H1 (cell line): ENCODE results near the gene HCAR1. TPM values are rescaled to one million over a fixed set of nuclear protein-coding genes. Genes with fewer than 3 reads are reported as not detected.

Source experiments
- CTCF ChIA-PET: fragments of 300-600 bp; sonication (Branson Sonifier 250); formaldehyde crosslinking; loops from one replicate; lab custom pipeline; 2021; ENCODE audit not compliant: partially characterized antibody; lab: Charles Lee
- POLR2A ChIA-PET: fragments of 300-600 bp; sonication (Branson Sonifier 250); formaldehyde crosslinking; loops from one replicate; lab custom pipeline; 2021; ENCODE audit warnings: inconsistent platforms; ENCODE audit not compliant: partially characterized antibody; lab: Charles Lee
- DNase-seq, 2 experiments: peaks; one replicate each; pipeline versions ENCODE4 v3.0.0 to v3.0.0-alpha.2; 2010 to 2022; ENCODE audit warnings: low spot score in 2 of 2, low read depth in 1 of 2, mixed read lengths in 1 of 2
- FAIRE-seq: peaks from 2 replicates; lab custom pipeline; 2011; peaks lifted over from hg19 to GRCh38; lab: Jason Lieb, UNC
- H2AFZ ChIP-seq: 2 replicates; pipeline ENCODE4 v1.8.1; 2012; ENCODE audit warnings: low read length, inconsistent platforms
- H2AK5ac ChIP-seq: 2 replicates; pipeline ENCODE4 v1.6.1; 2013; ENCODE audit warnings: low read depth, low read length
- H2BK120ac ChIP-seq: replicated peaks from 2 replicates; pipeline ENCODE3; 2013; ENCODE audit warnings: low read depth, low read length, inconsistent platforms
- H2BK12ac ChIP-seq: 2 replicates; pipeline ENCODE4 v1.6.1; 2013; ENCODE audit warnings: low read depth, low read length
- H2BK15ac ChIP-seq: 2 replicates; pipeline ENCODE4 v1.6.1; 2013; ENCODE audit warnings: low read length
- H2BK20ac ChIP-seq: 2 replicates; pipeline ENCODE4 v1.6.1; 2013; ENCODE audit warnings: low read length
- H2BK5ac ChIP-seq: 2 replicates; pipeline ENCODE4 v1.6.1; 2013; ENCODE audit warnings: low read depth, low read length
- H3K14ac ChIP-seq: 2 replicates; pipeline ENCODE4 v1.6.1; 2013; ENCODE audit warnings: inconsistent platforms; ENCODE audit not compliant: insufficient read length
- H3K18ac ChIP-seq: 2 replicates; pipeline ENCODE4 v1.6.1; 2013; ENCODE audit warnings: low read length; ENCODE audit errors: extremely low read depth
- H3K23ac ChIP-seq: 2 replicates; pipeline ENCODE4 v1.6.1; 2013; ENCODE audit warnings: inconsistent platforms; ENCODE audit not compliant: insufficient read length
- H3K23me2 ChIP-seq: 2 replicates; pipeline ENCODE4 v1.6.1; 2013; ENCODE audit warnings: low read depth, low read length
- H3K27ac ChIP-seq: 2 replicates; pipeline ENCODE4 v1.6.1; 2011; ENCODE audit warnings: low read depth, low read length, inconsistent platforms
- H3K27me3 ChIP-seq, 4 experiments: replicated peaks in 1 of 4; 1 replicate in 1 of 4; 2 replicates in 3 of 4; pipeline versions ENCODE4 v1.6.1 to v1.8.1; 2011 to 2013; ENCODE audit warnings: low read length in 3 of 4, mild to moderate bottlenecking in 3 of 4, inconsistent platforms in 2 of 4, mixed read lengths in 2 of 4, moderate library complexity in 1 of 4; ENCODE audit not compliant: control insufficient read depth in 3 of 4, insufficient read depth in 3 of 4; ENCODE audit errors: extremely low read depth in 1 of 4
- H3K36me3 ChIP-seq, 4 experiments: 2 replicates each; pipeline versions ENCODE4 v1.6.1 to v1.8.1; 2011 to 2013; ENCODE audit warnings: mild to moderate bottlenecking in 4 of 4, low read length in 3 of 4, moderate library complexity in 2 of 4, control low read depth in 1 of 4, inconsistent platforms in 1 of 4; ENCODE audit not compliant: insufficient read depth in 4 of 4, control insufficient read depth in 2 of 4
- H3K4ac ChIP-seq: replicated peaks from 2 replicates; pipeline ENCODE3; 2013; ENCODE audit warnings: low read length, low read depth, mixed read lengths, inconsistent platforms; ENCODE audit not compliant: insufficient read length
- H3K4me1 ChIP-seq, 4 experiments: replicated peaks in 1 of 4; 1 replicate in 1 of 4; 2 replicates in 3 of 4; pipeline versions ENCODE4 v1.6.1 to v1.8.1; 2011 to 2013; ENCODE audit warnings: low read length in 3 of 4, inconsistent platforms in 2 of 4, mixed read lengths in 1 of 4; ENCODE audit not compliant: insufficient read depth in 4 of 4, control insufficient read depth in 3 of 4
- H3K4me2 ChIP-seq, 2 experiments: 2 replicates each; pipeline versions ENCODE4 v1.6.1 to v1.8.1; 2011 to 2013; ENCODE audit warnings: low read depth in 2 of 2, low read length in 2 of 2, control low read depth in 1 of 2, inconsistent platforms in 1 of 2, mild to moderate bottlenecking in 1 of 2; ENCODE audit not compliant: insufficient read depth in 1 of 2
- H3K4me3 ChIP-seq, 4 experiments: fragments of 200-600, 300-600 bp in 1 of 4; sonication (generic), shearing (Covaris generic), sonication (Bioruptor Twin) in 1 of 4; 2 replicates each; pipeline versions ENCODE4 v1.5.1 to v1.8.1; 2011 to 2016; ENCODE audit warnings: low read length in 4 of 4, low read depth in 3 of 4, control low read depth in 2 of 4, inconsistent platforms in 2 of 4, mild to moderate bottlenecking in 2 of 4, mixed read lengths in 1 of 4, moderate library complexity in 1 of 4; ENCODE audit not compliant: insufficient read depth in 2 of 4; ENCODE audit errors: extremely low read depth in 1 of 4
- H3K56ac ChIP-seq: replicated peaks from 2 replicates; pipeline ENCODE3; 2013; ENCODE audit warnings: low read depth, mild to moderate bottlenecking, mixed read lengths, low read length, inconsistent platforms; ENCODE audit not compliant: insufficient read length
- H3K79me1 ChIP-seq: 2 replicates; pipeline ENCODE4 v1.6.1; 2013; ENCODE audit warnings: low read depth, low read length, control low read depth
- H3K79me2 ChIP-seq, 2 experiments: 2 replicates each; pipeline versions ENCODE4 v1.6.1 to v1.8.1; 2012 to 2013; ENCODE audit warnings: low read length in 2 of 2, mild to moderate bottlenecking in 2 of 2, inconsistent platforms in 1 of 2; ENCODE audit not compliant: insufficient read depth in 2 of 2, control insufficient read depth in 1 of 2
- H3K9ac ChIP-seq, 4 experiments: replicated peaks in 1 of 4; 1 replicate in 1 of 4; 2 replicates in 3 of 4; pipeline versions ENCODE4 v1.6.1 to v1.8.1; 2011 to 2013; ENCODE audit warnings: low read depth in 3 of 4, low read length in 3 of 4, control low read depth in 2 of 4, mild to moderate bottlenecking in 2 of 4, moderate library complexity in 2 of 4, inconsistent platforms in 1 of 4; ENCODE audit errors: extremely low read depth in 1 of 4
- H3K9me3 ChIP-seq, 2 experiments: 2 replicates each; pipeline versions ENCODE4 v1.6.1 to v1.8.1; 2012 to 2013; ENCODE audit warnings: mild to moderate bottlenecking in 2 of 2, moderate library complexity in 2 of 2, control low read depth in 1 of 2, inconsistent platforms in 1 of 2, low read depth in 1 of 2, low read length in 1 of 2, mixed read lengths in 1 of 2; ENCODE audit not compliant: insufficient read depth in 2 of 2
- H4K20me1 ChIP-seq, 2 experiments: replicated peaks in 1 of 2; 2 replicates each; pipeline versions ENCODE3 to v1.8.1; 2011 to 2013; ENCODE audit warnings: inconsistent platforms in 2 of 2, low read length in 2 of 2, mild to moderate bottlenecking in 1 of 2; ENCODE audit not compliant: insufficient read depth in 2 of 2, control insufficient read depth in 1 of 2
- H4K5ac ChIP-seq: 2 replicates; pipeline ENCODE4 v1.6.1; 2013; ENCODE audit warnings: low read length, low read depth, mixed read lengths, inconsistent platforms; ENCODE audit not compliant: insufficient read length
- H4K8ac ChIP-seq: 2 replicates; pipeline ENCODE4 v1.8.0; 2013; ENCODE audit warnings: mild to moderate bottlenecking, moderate library complexity, low read length, inconsistent platforms; ENCODE audit not compliant: insufficient read depth; ENCODE audit errors: extremely low read depth
- H4K91ac ChIP-seq: replicated peaks from 2 replicates; pipeline ENCODE3; 2013; ENCODE audit warnings: low read length, mixed read lengths, inconsistent platforms; ENCODE audit not compliant: insufficient read length
- TBP ChIP-seq: IDR thresholded peaks from 2 replicates; pipeline ENCODE4 v1.6.1; 2011; ENCODE audit warnings: low read depth, low read length, improper control_type of control experiment
- WGBS, 2 experiments: shearing (Covaris generic) in 1 of 2; methylation state at CpG; one replicate each; pipeline versions ENCODE4 v1.1.6 to v1.1.7; 2013 to 2015; ENCODE audit warnings: low lambda C conversion rate in 2 of 2, mixed read lengths in 2 of 2, inconsistent platforms in 1 of 2, low coverage in 1 of 2, missing lambda C conversion rate in 1 of 2; ENCODE audit not compliant: insufficient replicate concordance in 2 of 2, insufficient coverage in 1 of 2, insufficient read length in 1 of 2; ENCODE audit errors: extremely low coverage in 1 of 2, missing lambda C conversion rate in 1 of 2; 5-methylcytosine and 5-hydroxymethylcytosine counted together
- polyA plus RNA-seq, 7 experiments: library from polyadenylated mRNA; depleted of rRNA in 3 of 7; stranded (reverse) in 5 of 7; unstranded in 2 of 7; fragments of >200 nt in 5 of 7; fragments of 200-250 nt in 2 of 7; gene quantifications; 1 replicate in 5 of 7; 2 replicates in 1 of 7; 4 replicates in 1 of 7; pipeline versions ENCODE4 v1.2.1 to v1.2.3, GENCODE V29; 2011 to 2013; ENCODE audit warnings: missing spikeins in 2 of 7, mixed read lengths in 2 of 7
- total RNA-seq: library from RNA; stranded (reverse); fragmentation: NEBNext Ultra II Directional; extraction: Animal tissue kit (Norgen Biotek cat#: 25700); gene quantifications from 2 replicates; pipeline ENCODE4 v1.2.1, GENCODE V29; 2021

HCAR1 gene
- total and polyA plus RNA-seq, 2 of the 8 experiments (the other 6 are each of a cell fraction or from before 2014, with no cell fraction given), result 0.02 TPM; not detected in 1

DNA sequence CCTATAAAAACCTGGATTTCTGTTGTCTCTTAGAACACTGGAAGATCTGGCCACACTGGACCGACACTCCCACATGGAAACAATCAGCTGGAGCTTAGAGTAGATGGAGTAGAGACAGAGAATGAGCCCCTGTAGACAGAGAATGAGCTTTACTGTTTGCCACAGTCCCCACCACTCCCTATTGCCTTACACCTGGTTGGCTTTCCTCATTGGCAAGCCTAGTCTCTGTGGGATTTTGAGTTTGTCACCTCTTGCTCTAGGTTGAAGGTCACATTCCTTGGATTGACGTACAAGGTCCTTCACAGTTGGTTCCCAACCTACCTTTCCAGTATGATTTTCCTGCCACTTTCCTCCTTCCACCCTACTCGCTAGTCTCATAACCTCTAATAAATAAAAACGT is 2.0 kb upstream of the HCAR1 start:
- Histone ChIP-seq H2BK15ac (no peak overlapping the region), H4K5ac (no peak overlapping the region), H4K91ac (no peak overlapping the region), H3K4me2 (no peak overlapping the region), H3K14ac (no peak overlapping the region), H4K8ac (no peak overlapping the region), H4K20me1 (no peaks in the 10 kb centered on the region), H3K9me3 (no peaks in the 10 kb centered on the region), H3K4ac (no peak overlapping the region), H3K9ac (no peak overlapping the region), H2BK120ac (no peak overlapping the region), H2AK5ac (no peak overlapping the region), H2BK5ac (no peak overlapping the region), H3K4me1 (no peaks in the 10 kb centered on the region; a peak in 1 of 7 replicates), H3K18ac (no peak overlapping the region), H3K23me2 (no peaks in the 10 kb centered on the region), H2BK20ac (no peak overlapping the region), H3K27me3 (no peaks in the 10 kb centered on the region), H3K4me3 (no peak overlapping the region), H3K23ac (no peak overlapping the region), H2AFZ (no peak overlapping the region), H3K79me2 (no peaks in the 10 kb centered on the region), H3K79me1 (no peaks in the 10 kb centered on the region), H2BK12ac (no peak overlapping the region), H3K27ac (no peak overlapping the region), H3K36me3 (no peaks in the 10 kb centered on the region), H3K56ac (no peak overlapping the region)
- 99% methylated on average over 4 of the region's 4 CpGs; no CpG with 5 or more reads in 1 of the 2 experiments for WGBS, 2 experiments
- no peak for DNase-seq
- ChIA-PET CTCF (interaction anchor here (1.5 kb wide), 1 partner anchor 14 kb away, joined by 3 read pairs; no protein-coding TSS in a partner anchor), POLR2A (interaction anchor here (1.2 kb wide), 1 partner anchor 14 kb away, joined by 4 read pairs; no protein-coding TSS in a partner anchor)
- no peak for TF ChIP-seq TBP
- FAIRE-seq, result no peak
